ENCODE results near the gene TXLNB. TPM values are rescaled to one million over a fixed set of nuclear protein-coding genes. Genes with fewer than 3 reads are reported as not detected.

Gene TXLNB
- polyA plus RNA-seq, 2 of the 4 experiments (the other 2 are of a cell fraction): not detected

- WGBS (ENCODE audit: missing lambda C conversion rate): 83% methylated on average over 5 of the region's 5 CpGs
- no peak for FAIRE-seq
- CTCF ChIA-PET: interaction anchor here (0.6 kb wide), 1 partner anchor 1044 kb away, joined by 3 read pairs; no protein-coding TSS in a partner anchor
These were observed 35.2 kb upstream of the TXLNB start for GRCh38 chr6:139327038-139327437.

GRCh38 chr6:139325686-139326085 lies 33.9 kb upstream of the TXLNB start:
- FAIRE-seq: no peak
- no peak for TF ChIP-seq HMGXB4 (CRISPR knock-in tag; IDR thresholded peaks at IDR 0.05; ENCODE audit: borderline replicate concordance)
- TF ChIP-seq RNF2 (IDR thresholded peaks at IDR 0.05; ENCODE audit: borderline replicate concordance, low read depth): no peak
- TF ChIP-seq RAD21 (conservative IDR thresholded peaks at IDR 0.05 in 1 of 2, IDR thresholded peaks at IDR 0.05 in 1 of 2): no peak
- no peak for TF ChIP-seq TP53 (CRISPR knock-in tag; IDR thresholded peaks at IDR 0.05)
- no peak for TF ChIP-seq JUN (IDR thresholded peaks at IDR 0.05)
- TF ChIP-seq, protein P1, sequence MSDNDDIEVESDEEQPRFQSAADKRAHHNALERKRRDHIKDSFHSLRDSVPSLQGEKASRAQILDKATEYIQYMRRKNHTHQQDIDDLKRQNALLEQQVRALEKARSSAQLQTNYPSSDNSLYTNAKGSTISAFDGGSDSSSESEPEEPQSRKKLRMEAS (IDR thresholded peaks at IDR 0.05): no peak
- no peak for TF ChIP-seq MAZ (IDR thresholded peaks at IDR 0.05; ENCODE audit: borderline replicate concordance, low read depth, low read length)
- TF ChIP-seq RARB (CRISPR knock-in tag; IDR thresholded peaks at IDR 0.05): no peak
- no peak for TF ChIP-seq NPAS2 (CRISPR knock-in tag; IDR thresholded peaks at IDR 0.05; ENCODE audit: borderline replicate concordance)
- no peak for TF ChIP-seq ZFP36 (IDR thresholded peaks at IDR 0.05; ENCODE audit: borderline replicate concordance, partially characterized antibody)
- TF ChIP-seq FOSL2 (IDR thresholded peaks at IDR 0.05): no peak
- no peak for TF ChIP-seq FOSL2 (CRISPR knock-in tag; IDR thresholded peaks at IDR 0.05)
- TF ChIP-seq, protein P2, sequence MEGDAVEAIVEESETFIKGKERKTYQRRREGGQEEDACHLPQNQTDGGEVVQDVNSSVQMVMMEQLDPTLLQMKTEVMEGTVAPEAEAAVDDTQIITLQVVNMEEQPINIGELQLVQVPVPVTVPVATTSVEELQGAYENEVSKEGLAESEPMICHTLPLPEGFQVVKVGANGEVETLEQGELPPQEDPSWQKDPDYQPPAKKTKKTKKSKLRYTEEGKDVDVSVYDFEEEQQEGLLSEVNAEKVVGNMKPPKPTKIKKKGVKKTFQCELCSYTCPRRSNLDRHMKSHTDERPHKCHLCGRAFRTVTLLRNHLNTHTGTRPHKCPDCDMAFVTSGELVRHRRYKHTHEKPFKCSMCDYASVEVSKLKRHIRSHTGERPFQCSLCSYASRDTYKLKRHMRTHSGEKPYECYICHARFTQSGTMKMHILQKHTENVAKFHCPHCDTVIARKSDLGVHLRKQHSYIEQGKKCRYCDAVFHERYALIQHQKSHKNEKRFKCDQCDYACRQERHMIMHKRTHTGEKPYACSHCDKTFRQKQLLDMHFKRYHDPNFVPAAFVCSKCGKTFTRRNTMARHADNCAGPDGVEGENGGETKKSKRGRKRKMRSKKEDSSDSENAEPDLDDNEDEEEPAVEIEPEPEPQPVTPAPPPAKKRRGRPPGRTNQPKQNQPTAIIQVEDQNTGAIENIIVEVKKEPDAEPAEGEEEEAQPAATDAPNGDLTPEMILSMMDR (IDR thresholded peaks at IDR 0.05): no peak
- TF ChIP-seq MYC (IDR thresholded peaks at IDR 0.05; ENCODE audit: borderline replicate concordance, low read length): no peak
- TF ChIP-seq CEBPB (IDR thresholded peaks at IDR 0.05): no peak
- TF ChIP-seq, protein P3, sequence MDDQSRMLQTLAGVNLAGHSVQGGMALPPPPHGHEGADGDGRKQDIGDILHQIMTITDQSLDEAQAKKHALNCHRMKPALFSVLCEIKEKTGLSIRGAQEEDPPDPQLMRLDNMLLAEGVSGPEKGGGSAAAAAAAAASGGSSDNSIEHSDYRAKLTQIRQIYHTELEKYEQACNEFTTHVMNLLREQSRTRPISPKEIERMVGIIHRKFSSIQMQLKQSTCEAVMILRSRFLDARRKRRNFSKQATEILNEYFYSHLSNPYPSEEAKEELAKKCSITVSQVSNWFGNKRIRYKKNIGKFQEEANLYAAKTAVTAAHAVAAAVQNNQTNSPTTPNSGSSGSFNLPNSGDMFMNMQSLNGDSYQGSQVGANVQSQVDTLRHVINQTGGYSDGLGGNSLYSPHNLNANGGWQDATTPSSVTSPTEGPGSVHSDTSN (IDR thresholded peaks at IDR 0.05): no peak
- TF ChIP-seq EHMT2 (IDR thresholded peaks at IDR 0.05; ENCODE audit: low read depth): no peak
- TF ChIP-seq HOXB5 (CRISPR knock-in tag; IDR thresholded peaks at IDR 0.05): no peak
- TF ChIP-seq USF2 (IDR thresholded peaks at IDR 0.05): no peak
- TF ChIP-seq, protein P4, sequence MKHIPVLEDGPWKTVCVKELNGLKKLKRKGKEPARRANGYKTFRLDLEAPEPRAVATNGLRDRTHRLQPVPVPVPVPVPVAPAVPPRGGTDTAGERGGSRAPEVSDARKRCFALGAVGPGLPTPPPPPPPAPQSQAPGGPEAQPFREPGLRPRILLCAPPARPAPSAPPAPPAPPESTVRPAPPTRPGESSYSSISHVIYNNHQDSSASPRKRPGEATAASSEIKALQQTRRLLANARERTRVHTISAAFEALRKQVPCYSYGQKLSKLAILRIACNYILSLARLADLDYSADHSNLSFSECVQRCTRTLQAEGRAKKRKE (CRISPR knock-in tag; IDR thresholded peaks at IDR 0.05; ENCODE audit: low read depth): no peak
- ATAC-seq: no peak

More at GRCh38 chr6:139327038-139327437, 35.2 kb upstream of the TXLNB start:
- peaks cover 4% of the 10 kb centered on the region; the same call in 1 of the 3 replicates for H3K9me3 ChIP-seq
- H3K4me3 ChIP-seq: no peak overlapping the region
- POLR2A ChIA-PET: no interaction called here
- H3K4me2 ChIP-seq: no peak overlapping the region
- 0 out of 3 replicates have a peak, but pooled peaks cover 2% of the 10 kb centered on the region for H3K4me1 ChIP-seq
- ATAC-seq: no peak
- no peak for DNase-seq (ENCODE audit: low read depth in 1 of 2, low spot score in 1 of 2)
- H3K27ac ChIP-seq: no peak overlapping the region
- TF ChIP-seq, protein P2 (IDR thresholded peaks at IDR 0.05): no peak

More at GRCh38 chr6:139325686-139326085, 33.9 kb upstream of the TXLNB start:
- Histone ChIP-seq H3K4me1 (0 out of 3 replicates have a peak, but pooled peaks cover 2% of the 10 kb centered on the region), H3K4me2 (no peak overlapping the region), H3K4me3 (no peak overlapping the region), H3K9me3 (peaks cover 4% of the 10 kb centered on the region; the same call in 1 of the 3 replicates), H3K27ac (no peak overlapping the region)
- DNase-seq (ENCODE audit: low read depth in 1 of 2, low spot score in 1 of 2): no peak
- 56% methylated on average over 1 of the region's 1 CpG for WGBS (ENCODE audit: missing lambda C conversion rate)
- ChIA-PET POLR2A (no interaction called here), CTCF (no interaction called here)

All from A549 (cell line).